ENCODE results near the gene RPL10A. TPM values are rescaled to one million over a fixed set of nuclear protein-coding genes. Genes with fewer than 3 reads are reported as not detected.
"Not testable (repeated sequence)": the region's sequence is repeated elsewhere in the genome, so short reads cannot be mapped to it uniquely, and the experiment has no call there.

The RPL10A gene
- total and polyA plus RNA-seq, 4 experiments from 2014 or later = 844 to 2,070 (median 1,531) TPM

DNA sequence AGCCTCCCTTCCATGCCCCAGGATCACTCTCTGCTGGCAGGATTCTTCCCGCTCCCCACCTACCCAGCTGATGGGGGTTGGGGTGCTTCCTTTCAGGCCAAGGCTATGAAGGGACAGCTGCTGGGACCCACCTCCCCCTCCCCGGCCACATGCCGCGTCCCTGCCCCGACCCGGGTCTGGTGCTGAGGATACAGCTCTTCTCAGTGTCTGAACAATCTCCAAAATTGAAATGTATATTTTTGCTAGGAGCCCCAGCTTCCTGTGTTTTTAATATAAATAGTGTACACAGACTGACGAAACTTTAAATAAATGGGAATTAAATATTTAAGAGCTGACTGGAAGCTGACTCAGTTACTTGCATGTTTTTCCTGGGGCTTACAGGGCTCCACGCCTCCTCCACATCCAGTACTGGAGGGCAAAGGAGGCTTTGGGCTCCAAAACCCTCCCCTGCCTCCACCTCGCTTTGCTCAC lies 40.3 kb upstream of the RPL10A start:
- no peak overlapping the region for H3K4me3 Mint-ChIP-seq
- CTCF ChIA-PET (ENCODE audit: partially characterized antibody) = interaction anchor here (1.1 to 1.9 kb wide), 5 partner anchors 9 to 86 kb away, joined by 3 to 5 read pairs (median 4); no protein-coding TSS in a partner anchor
- intact Hi-C loops (cut with micrococcal nuclease) = no loop called here
- H3K27ac Mint-ChIP-seq = no peak overlapping the region
- H3K4me3 ChIP-seq (ENCODE audit: low read length in 2 of 2) = no peak overlapping the region
- H3K9me3 Mint-ChIP-seq = peaks cover 0 to 27% (median 14%) of the 10 kb centered on the region in 8 donors
- no peak overlapping the region for H3K27ac ChIP-seq (ENCODE audit: low read depth, low read length)
- no peaks in the 10 kb centered on the region for H3K4me1 Mint-ChIP-seq
- no peak for DNase-seq
- POLR2A ChIA-PET (ENCODE audit: partially characterized antibody) = no interaction called here
- H3K9me3 ChIP-seq (ENCODE audit: control insufficient read depth in 1 of 2, low read length in 2 of 2) = peaks cover 0 to 13% of the 10 kb centered on the region in 2 donors
- peaks cover 30% of the 10 kb centered on the region for H3K36me3 ChIP-seq (ENCODE audit: insufficient read depth, low read length)
- H3K27me3 Mint-ChIP-seq = no peaks in the 10 kb centered on the region
- H3K36me3 Mint-ChIP-seq = peaks cover 41 to 44% of the 10 kb centered on the region in 2 donors
- H3K4me1 ChIP-seq (ENCODE audit: insufficient read depth, low read length) = no peaks in the 10 kb centered on the region
- no peaks in the 10 kb centered on the region for H3K27me3 ChIP-seq (ENCODE audit: insufficient read depth, low read length)

DNA sequence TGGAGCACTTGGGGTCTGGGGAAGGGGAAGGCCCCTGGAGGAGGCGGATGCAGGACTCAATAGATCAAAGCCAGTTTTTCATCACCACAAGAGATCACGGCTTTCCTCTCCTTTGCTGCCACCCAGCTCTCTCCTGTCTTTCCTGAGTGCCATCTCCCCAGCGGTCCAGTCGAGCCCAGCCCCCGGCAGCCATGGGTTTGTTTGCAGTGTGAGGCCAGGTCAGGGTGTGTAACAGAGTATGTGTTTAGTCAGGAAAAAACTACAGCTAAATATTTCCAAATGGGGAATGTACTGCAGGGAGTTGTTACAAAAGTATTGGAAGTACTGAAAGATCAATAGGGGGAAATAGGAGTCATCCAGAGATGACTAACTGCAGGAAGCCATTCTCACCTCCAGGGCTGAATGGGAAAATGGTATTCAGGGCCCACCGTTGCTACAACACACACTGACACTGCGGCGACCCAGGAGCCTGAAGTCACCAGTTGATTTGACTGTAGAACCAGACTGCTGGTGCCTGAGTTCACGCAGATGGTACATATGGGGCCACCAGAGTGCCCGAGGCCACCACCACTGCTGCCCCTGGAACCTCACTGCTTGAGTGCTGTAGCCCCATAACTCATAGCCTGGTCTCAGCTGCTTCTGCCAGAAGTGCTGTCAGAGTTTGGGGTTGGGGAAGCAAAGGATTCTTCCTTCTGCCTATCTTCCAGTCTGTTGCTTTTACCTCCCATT lies 39.6 kb upstream of the RPL10A start:
- H3K9me3 ChIP-seq (ENCODE audit: control insufficient read depth in 1 of 2, low read length in 2 of 2) = peaks cover 0 to 13% of the 10 kb centered on the region in 2 donors
- Mint-ChIP-seq H3K4me1 (no peaks in the 10 kb centered on the region), H3K4me3 (no peak overlapping the region), H3K36me3 (peaks cover 38 to 42% of the 10 kb centered on the region in 2 donors), H3K27ac (peak overlapping the region in 1 of 7 donors; percentile 17), H3K9me3 (peaks cover 0 to 27% (median 14%) of the 10 kb centered on the region in 8 donors), H3K27me3 (no peaks in the 10 kb centered on the region)
- H3K36me3 ChIP-seq (ENCODE audit: insufficient read depth, low read length) = peaks cover 28% of the 10 kb centered on the region
- H3K27me3 ChIP-seq (ENCODE audit: insufficient read depth, low read length) = no peaks in the 10 kb centered on the region
- no peak for DNase-seq
- H3K4me3 ChIP-seq (ENCODE audit: low read length in 2 of 2) = no peak overlapping the region
- intact Hi-C loops (cut with micrococcal nuclease) = no loop called here
- CTCF ChIA-PET (ENCODE audit: partially characterized antibody) = interaction anchor here (1.1 to 1.9 kb wide), 4 partner anchors 10 to 87 kb away, joined by 3 to 5 read pairs (median 4); no protein-coding TSS in a partner anchor
- H3K27ac ChIP-seq (ENCODE audit: low read depth, low read length) = no peak overlapping the region
- POLR2A ChIA-PET (ENCODE audit: partially characterized antibody) = no interaction called here
- H3K4me1 ChIP-seq (ENCODE audit: insufficient read depth, low read length) = no peaks in the 10 kb centered on the region

DNA sequence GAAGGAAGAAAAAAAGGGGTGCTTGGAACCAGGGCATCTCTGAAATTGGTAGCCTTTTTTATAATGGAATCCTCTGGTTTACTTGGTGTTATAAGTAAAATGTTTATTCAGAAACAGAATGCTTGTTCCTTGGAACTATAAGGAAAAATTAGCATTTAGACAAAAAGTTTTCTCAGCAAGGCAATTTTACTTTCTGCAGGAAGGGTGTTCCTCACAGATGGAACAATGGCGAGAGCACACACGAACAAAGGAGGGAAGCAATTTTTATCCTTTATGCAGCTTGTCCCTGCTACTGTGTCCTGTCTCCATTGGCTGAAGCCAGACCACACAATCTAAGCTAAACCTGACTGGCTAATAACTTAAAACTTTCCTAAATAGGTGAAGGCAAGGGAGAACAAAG lies 38.7 kb upstream of the RPL10A start:
- Histone ChIP-seq H3K27me3 (ENCODE audit: insufficient read depth, low read length) (no peaks in the 10 kb centered on the region), H3K27ac (ENCODE audit: low read depth, low read length) (no peak overlapping the region), H3K9me3 (ENCODE audit: control insufficient read depth in 1 of 2, low read length in 2 of 2) (peaks cover 0 to 13% of the 10 kb centered on the region in 2 donors), H3K4me3 (ENCODE audit: low read length in 2 of 2) (no peak overlapping the region), H3K4me1 (ENCODE audit: insufficient read depth, low read length) (no peaks in the 10 kb centered on the region), H3K36me3 (ENCODE audit: insufficient read depth, low read length) (peaks cover 19% of the 10 kb centered on the region)
- Mint-ChIP-seq H3K27me3 (no peaks in the 10 kb centered on the region), H3K4me3 (no peak overlapping the region), H3K36me3 (peaks cover 34 to 35% of the 10 kb centered on the region in 2 donors), H3K4me1 (no peaks in the 10 kb centered on the region), H3K27ac (peak overlapping the region in 1 of 7 donors; percentile 12), H3K9me3 (peaks cover 0 to 27% (median 14%) of the 10 kb centered on the region in 8 donors)
- no peak for DNase-seq
- ChIA-PET POLR2A (ENCODE audit: partially characterized antibody) (no interaction called here), CTCF (ENCODE audit: partially characterized antibody) (no interaction called here)
- intact Hi-C loops (cut with micrococcal nuclease) = no loop called here

DNA sequence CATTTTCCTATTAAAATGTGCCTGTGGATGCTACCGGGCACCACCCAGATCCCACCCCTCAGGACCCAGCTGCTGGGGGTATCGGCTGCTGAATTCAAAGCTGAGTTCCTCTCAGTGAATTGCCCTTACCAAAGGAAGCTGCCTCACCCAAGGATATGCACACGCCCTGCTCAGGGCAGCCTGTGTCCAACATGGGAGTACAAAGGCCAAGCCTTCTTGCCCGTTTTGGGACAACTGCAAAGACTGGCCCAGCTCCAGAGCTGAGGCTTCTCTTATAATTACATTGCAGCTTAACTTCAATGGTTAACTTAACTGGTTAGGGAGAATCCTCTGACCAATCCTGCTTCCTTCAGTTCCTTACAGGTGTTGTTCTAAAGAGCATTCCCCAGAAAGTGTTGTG lies 35.9 kb upstream of the RPL10A start:
- Histone ChIP-seq H3K4me3 (ENCODE audit: low read length in 2 of 2) (no peak overlapping the region), H3K36me3 (ENCODE audit: insufficient read depth, low read length) (no peaks in the 10 kb centered on the region), H3K27me3 (ENCODE audit: insufficient read depth, low read length) (no peaks in the 10 kb centered on the region), H3K27ac (ENCODE audit: low read depth, low read length) (no peak overlapping the region), H3K4me1 (ENCODE audit: insufficient read depth, low read length) (no peaks in the 10 kb centered on the region), H3K9me3 (ENCODE audit: control insufficient read depth in 1 of 2, low read length in 2 of 2) (peaks cover 0 to 13% of the 10 kb centered on the region in 2 donors)
- Mint-ChIP-seq H3K4me1 (no peaks in the 10 kb centered on the region), H3K36me3 (peaks cover 9 to 14% of the 10 kb centered on the region in 2 donors), H3K4me3 (no peak overlapping the region), H3K27ac (peak overlapping the region in 2 of 7 donors; percentile 1 to 17), H3K9me3 (peaks cover 0 to 24% (median 15%) of the 10 kb centered on the region in 8 donors), H3K27me3 (no peaks in the 10 kb centered on the region)
- no peak for DNase-seq
- ChIA-PET POLR2A (ENCODE audit: partially characterized antibody) (no interaction called here), CTCF (ENCODE audit: partially characterized antibody) (no interaction called here)
- intact Hi-C loops (cut with micrococcal nuclease) = no loop called here

DNA sequence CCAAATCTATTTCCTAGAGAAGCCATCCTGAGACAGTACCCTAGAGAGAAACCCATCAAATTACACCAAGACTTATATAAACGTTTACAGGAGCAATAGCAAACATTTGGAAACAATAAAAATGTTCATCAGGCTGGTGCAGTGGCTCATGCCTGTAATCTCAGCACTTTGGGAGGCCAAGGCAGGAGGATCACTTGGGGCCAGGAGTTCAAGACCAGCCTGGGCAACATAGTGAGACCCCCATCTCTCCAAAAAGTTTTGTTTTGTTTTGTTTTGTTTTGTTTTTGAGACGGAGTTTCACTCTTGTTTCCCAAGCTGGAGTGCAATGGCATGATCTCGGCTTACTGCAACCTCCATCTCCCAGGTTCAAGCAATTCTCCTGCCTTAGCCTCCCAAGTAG lies 35.5 kb upstream of the RPL10A start:
- H3K4me3 Mint-ChIP-seq; H3K27me3 Mint-ChIP-seq; H3K4me3 ChIP-seq (ENCODE audit: low read length in 2 of 2); H3K36me3 ChIP-seq (ENCODE audit: insufficient read depth, low read length); intact Hi-C loops (cut with micrococcal nuclease); H3K4me1 Mint-ChIP-seq; H3K27ac ChIP-seq (ENCODE audit: low read depth, low read length); DNase-seq; H3K27me3 ChIP-seq (ENCODE audit: insufficient read depth, low read length); POLR2A ChIA-PET (ENCODE audit: partially characterized antibody); CTCF ChIA-PET (ENCODE audit: partially characterized antibody); H3K4me1 ChIP-seq (ENCODE audit: insufficient read depth, low read length): not testable (repeated sequence)
- H3K9me3 ChIP-seq (ENCODE audit: control insufficient read depth in 1 of 2, low read length in 2 of 2) = peaks cover 0 to 13% of the 10 kb centered on the region in 2 donors
- peaks cover 9 to 14% of the 10 kb centered on the region in 2 donors for H3K36me3 Mint-ChIP-seq
- H3K9me3 Mint-ChIP-seq = peaks cover 0 to 24% (median 15%) of the 10 kb centered on the region in 8 donors
- peak overlapping the region in 2 of 7 donors; percentile 1 to 17 for H3K27ac Mint-ChIP-seq

DNA sequence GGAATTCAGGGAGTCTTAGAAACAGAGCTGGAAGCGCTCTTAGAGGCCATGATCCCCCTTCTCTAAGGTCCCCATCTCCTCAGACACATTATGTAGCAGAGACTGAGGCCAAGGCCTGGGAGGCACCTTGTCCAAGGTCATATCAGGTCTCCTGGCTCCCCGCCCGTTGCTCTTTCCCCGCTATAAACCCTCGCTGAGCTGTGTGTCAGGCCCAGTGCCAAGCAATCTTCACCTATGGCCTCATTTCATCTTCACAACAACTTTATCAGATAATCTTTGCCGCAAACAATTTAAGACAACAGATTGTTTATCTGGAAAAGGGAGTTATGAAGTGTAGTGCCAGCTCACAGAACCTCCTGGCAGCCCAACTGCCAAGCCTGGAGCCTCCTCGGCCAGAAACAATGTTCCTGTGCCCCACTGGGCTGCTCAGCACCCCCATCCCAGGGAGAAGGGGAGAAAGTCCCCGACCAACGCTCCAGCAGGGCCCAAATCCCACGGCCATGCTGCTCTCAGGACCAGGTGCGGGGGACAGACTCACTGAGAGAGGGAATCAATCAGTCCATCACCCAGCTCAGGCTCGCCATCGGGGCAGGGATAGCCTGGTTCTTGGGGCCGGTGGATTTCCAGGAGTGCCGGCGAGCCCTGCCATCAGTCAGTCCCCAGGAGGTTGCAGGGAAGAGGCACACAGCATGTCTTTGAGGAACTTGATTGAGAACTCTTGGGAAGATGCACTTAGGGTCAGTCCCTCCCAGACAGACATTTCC lies 32.9 kb upstream of the RPL10A start:
- peaks cover 0 to 2% (median under 1%) of the 10 kb centered on the region in 8 donors for H3K9me3 Mint-ChIP-seq
- ChIA-PET POLR2A (ENCODE audit: partially characterized antibody) (interaction anchor here (1.0 to 1.2 kb wide), 2 partner anchors 14 to 87 kb away, joined by 3 read pairs; no protein-coding TSS in a partner anchor), CTCF (ENCODE audit: partially characterized antibody) (interaction anchor here (1.3 to 1.8 kb wide), 2 partner anchors 13 to 32 kb away, joined by 3 to 5 read pairs; no protein-coding TSS in a partner anchor)

More for the DNA sequence above, 32.9 kb upstream of the RPL10A start:
- no peak overlapping the region for H3K27ac ChIP-seq (ENCODE audit: low read depth, low read length)
- no peaks in the 10 kb centered on the region for H3K36me3 Mint-ChIP-seq
- H3K27ac Mint-ChIP-seq = no peak overlapping the region
- H3K9me3 ChIP-seq (ENCODE audit: control insufficient read depth in 1 of 2, low read length in 2 of 2) = no peaks in the 10 kb centered on the region
- H3K4me3 Mint-ChIP-seq = no peak overlapping the region
- H3K4me1 ChIP-seq (ENCODE audit: insufficient read depth, low read length) = no peaks in the 10 kb centered on the region
- intact Hi-C loops (cut with micrococcal nuclease) = no loop called here
- DNase-seq = no peak
- no peaks in the 10 kb centered on the region for H3K4me1 Mint-ChIP-seq
- no peak overlapping the region for H3K4me3 ChIP-seq (ENCODE audit: low read length in 2 of 2)
- H3K27me3 Mint-ChIP-seq = no peaks in the 10 kb centered on the region
- no peaks in the 10 kb centered on the region for H3K36me3 ChIP-seq (ENCODE audit: insufficient read depth, low read length)
- H3K27me3 ChIP-seq (ENCODE audit: insufficient read depth, low read length) = no peaks in the 10 kb centered on the region
